Heart right ventricle (tissue), 16 donors: ENCODE measurements around the gene CDK14. TPM values are rescaled to one million over a fixed set of nuclear protein-coding genes. Genes with fewer than 3 reads are reported as not detected.

Experiments
- ATAC-seq, 8 donors: fragments of 200-7000 bp; cut with Tn5 transposase; one replicate each; pipeline ENCODE4 v1.9.1; 2020; ENCODE audit warnings: mild to moderate bottlenecking in 8 of 8, moderate library complexity in 8 of 8, moderate number of reproducible peaks in 1 of 8
- DNase-seq, 2 donors: peaks; one replicate each; pipeline ENCODE4 v3.0.0-alpha.2; 2020
- H3K27ac ChIP-seq, 10 donors: fragments of 200-600 bp; sonication (generic) in 2 of 10; one replicate each; pipeline versions ENCODE4 v1.5.0 to v1.8.0; 2020 to 2022; ENCODE audit warnings: mild to moderate bottlenecking in 3 of 10
- H3K27me3 ChIP-seq, 7 donors: fragments of 200-600 bp; one replicate each; pipeline ENCODE4 v1.8.0; 2021 to 2022; ENCODE audit warnings: mild to moderate bottlenecking in 2 of 7
- H3K36me3 ChIP-seq, 9 donors: fragments of 200-600 bp; sonication (generic) in 1 of 9; one replicate each; pipeline versions ENCODE4 v1.5.0 to v1.8.0; 2020 to 2022; ENCODE audit warnings: mild to moderate bottlenecking in 2 of 9
- H3K4me1 ChIP-seq, 9 donors: fragments of 200-600 bp; sonication (generic) in 1 of 9; one replicate each; pipeline versions ENCODE4 v1.5.0 to v1.8.0; 2020 to 2022; ENCODE audit warnings: mild to moderate bottlenecking in 4 of 9
- H3K4me3 ChIP-seq, 10 donors: fragments of 200-600 bp; sonication (generic) in 2 of 10; one replicate each; pipeline versions ENCODE4 v1.5.0 to v1.8.0; 2020 to 2022; ENCODE audit warnings: mild to moderate bottlenecking in 7 of 10, moderate library complexity in 2 of 10
- H3K9me3 ChIP-seq, 11 donors: fragments of 200-600 bp in 10 of 11; sonication (generic) in 2 of 11; one replicate each; pipeline versions ENCODE4 v1.5.0 to v1.8.0; 2013 to 2022; ENCODE audit warnings: mild to moderate bottlenecking in 2 of 11, control low read depth in 1 of 11, moderate library complexity in 1 of 11
- CTCF ChIP-seq, 9 donors: fragments of 200-600 bp; sonication (generic) in 2 of 9; IDR thresholded peaks; one replicate each; pipeline versions ENCODE4 v1.5.0 to v1.8.0; 2021 to 2022; ENCODE audit warnings: antibody characterized with exemption in 9 of 9, mild to moderate bottlenecking in 5 of 9, moderate library complexity in 1 of 9
- WGBS, 2 donors: extraction: QIAGEN DNeasy Blood & Tissue Kit; methylation state at CpG; one replicate each; pipeline ENCODE4 v1.1.7; 2013; ENCODE audit warnings: inconsistent platforms in 1 of 2; 5-methylcytosine and 5-hydroxymethylcytosine counted together
- intact Hi-C, 10 donors: fragments of 100-400 bp; cut with DNase I; formaldehyde crosslinking; loops; one replicate each; pipeline versions ENCODE4 v1.11.1 to v1.14.2; 2022
- polyA plus RNA-seq, 2 donors: library from polyadenylated mRNA; stranded (reverse); fragments of 200-250 nt; gene quantifications; one replicate each; pipeline ENCODE4 v1.2.3, GENCODE V29; 2013
- total RNA-seq, 10 donors: library from RNA; stranded (reverse); fragmentation: NEBNext Ultra II Directional in 3 of 10; extraction: Animal tissue kit (Norgen Biotek cat#: 25700) in 3 of 10; gene quantifications; one replicate each; pipeline versions ENCODE4 v1.2.1 to v1.2.4, GENCODE V29; 2021 to 2023
- donor health status: Arrhythmogenic right ventricular cardiomyopathy.
- donor health status: ischemic (EF 13 %, LVEDD 7.1; RV severe dilation, severe dysfunction).
- donor health status: healthy with polysubstance abuse.
- donor health status: DM: no; HTN: yes; CAD: no.
- donor health status: DM: no; HTN: no; CAD: no.
- donor health status: ischemic (EF 25% LVEDD 6.9; RV normal size, moderate dysfunction).
- donor health status: ischemic (EF 25% LVEDD 5.7; RV mildly dilated, moderate dysfunction).
- donor health status: healthy.
- donor health status: DM: yes; HTN: yes; CAD: no.
- donor health status: Ischemic cardiomyopathy.
- donor health status: ischemic (EF 35%, LVEDD 5.7; RV mildly dilated, moderate dysfunction).
- donor health status: nonischemic (EF 11% LVEDD 7.7; RV severe dilation, severe dysfunction).
- donor health status: DM: yes; HTN: yes; CAD: no.
- donor health status: PGD.
- donor health status: ischemic (EF 29% LVEDD 5.4; RV normal size, mild dysfunction).
- donor health status: nonischemic (EF 23%, LVEDD 6.1; RV moderate dilation, normal function).

The CDK14 gene
- total and polyA plus RNA-seq, 12 donors = 3.9 to 36.5 (median 21.4) TPM

- WGBS, 2 donors = 67 to 77% methylated on average over 1 of the region's 1 CpG
- intact Hi-C loops = no loop called here
- no peak for DNase-seq
- Histone ChIP-seq H3K4me3 (no peak overlapping the region), H3K27me3 (no peaks in the 10 kb centered on the region), H3K36me3 (no peaks in the 10 kb centered on the region), H3K9me3 (no peaks in the 10 kb centered on the region), H3K27ac (no peak overlapping the region), H3K4me1 (peaks cover 0 to 11% (median 0%) of the 10 kb centered on the region in 9 donors)
- no peak for TF ChIP-seq CTCF (IDR thresholded peaks at IDR 0.05)
- no peak for ATAC-seq
Observed at GRCh38 chr7:91043186-91043585, 447.1 kb downstream of the CDK14 start.

GRCh38 chr7:91043924-91044645 is 448.0 kb downstream of the CDK14 start:
- H3K9me3 ChIP-seq = no peaks in the 10 kb centered on the region
- no peaks in the 10 kb centered on the region for H3K36me3 ChIP-seq
- no peak for ATAC-seq
- 92 to 94% methylated on average over 6 of the region's 6 CpGs for WGBS, 2 donors
- no peak overlapping the region for H3K4me3 ChIP-seq
- TF ChIP-seq CTCF (IDR thresholded peaks at IDR 0.05) = no peak
- H3K4me1 ChIP-seq = peaks cover 0 to 11% (median 0%) of the 10 kb centered on the region in 9 donors
- no peak overlapping the region for H3K27ac ChIP-seq
- intact Hi-C loops = no loop called here
- no peaks in the 10 kb centered on the region for H3K27me3 ChIP-seq
- DNase-seq = no peak

GRCh38 chr7:91045606-91046005 is 449.5 kb downstream of the CDK14 start:
- Histone ChIP-seq H3K4me3 (no peak overlapping the region), H3K27ac (peak overlapping the region in 1 of 10 donors; percentile 1), H3K27me3 (no peaks in the 10 kb centered on the region), H3K4me1 (peaks cover 0 to 11% (median 4%) of the 10 kb centered on the region in 9 donors), H3K9me3 (no peaks in the 10 kb centered on the region), H3K36me3 (no peaks in the 10 kb centered on the region)
- 71 to 74% methylated on average over 1 of the region's 1 CpG for WGBS, 2 donors
- ATAC-seq (peak in 5 of 8 donors; percentile 17 to 75 (median 40)), DNase-seq (no peak)
- intact Hi-C loops = no loop called here
- TF ChIP-seq CTCF (IDR thresholded peaks at IDR 0.05) = no peak

- Histone ChIP-seq H3K27me3 (no peaks in the 10 kb centered on the region), H3K27ac (no peak overlapping the region), H3K9me3 (no peaks in the 10 kb centered on the region), H3K36me3 (no peaks in the 10 kb centered on the region), H3K4me1 (peaks cover 0 to 12% (median 4%) of the 10 kb centered on the region in 9 donors), H3K4me3 (no peak overlapping the region)
- intact Hi-C loops = no loop called here
- DNase-seq (no peak), ATAC-seq (peak in 2 of 8 donors; percentile 23 to 39)
- 76 to 77% methylated on average over 2 of the region's 2 CpGs for WGBS, 2 donors
- peak in 7 of 9 donors; percentile 20 to 49 (median 37) for TF ChIP-seq CTCF (IDR thresholded peaks at IDR 0.05)
Observed at GRCh38 chr7:91046322-91047089, 450.4 kb downstream of the CDK14 start.
